Natural killer cell treated with Interleukin-12 subunit alpha and Interleukin-12 subunit beta and Interleukin-15 and Interleukin-18, amount 100 ng/mL, for 72 hours (primary cell): ENCODE results near the gene IL1RAPL2. TPM values are rescaled to one million over a fixed set of nuclear protein-coding genes. Genes with fewer than 3 reads are reported as not detected.
"Not testable (repeated sequence)": the region's sequence is repeated elsewhere in the genome, so short reads cannot be mapped to it uniquely, and the experiment has no call there.

ENCODE experiments used
- ATAC-seq, 2 donors: fragments of 150-1000 bp; cut with Tn5 transposase in 1 of 2; sonication (Bioruptor Pico), chemical (Tn5 transposase) in 1 of 2; 2 replicates each; pipeline ENCODE4 v1.10.0; 2021
- DNase-seq: peaks from one replicate; pipeline ENCODE4 v3.0.0; 2022; ENCODE audit warnings: low spot score
- H3K27ac Mint-ChIP-seq, 2 donors: 1 replicate in 1 of 2; 2 replicates in 1 of 2; pipeline ENCODE4 v1.8.0; 2022; ENCODE audit warnings: mixed read lengths in 2 of 2, mild to moderate bottlenecking in 1 of 2, moderate library complexity in 1 of 2
- H3K27me3 Mint-ChIP-seq, 2 donors: 1 replicate in 1 of 2; 2 replicates in 1 of 2; pipeline ENCODE4 v1.8.0; 2022; ENCODE audit warnings: mixed read lengths in 2 of 2
- H3K36me3 Mint-ChIP-seq: one replicate; pipeline ENCODE4 v1.8.0; 2022; ENCODE audit warnings: mixed read lengths
- H3K4me1 Mint-ChIP-seq, 2 donors: 1 replicate in 1 of 2; 2 replicates in 1 of 2; pipeline ENCODE4 v1.8.0; 2022; ENCODE audit warnings: low read depth in 2 of 2, mixed read lengths in 2 of 2, mild to moderate bottlenecking in 1 of 2
- H3K4me3 Mint-ChIP-seq: one replicate; pipeline ENCODE4 v1.8.0; 2022; ENCODE audit warnings: mixed read lengths
- H3K9me3 Mint-ChIP-seq: 2 replicates; pipeline ENCODE4 v1.8.0; 2022; ENCODE audit warnings: mixed read lengths
- total RNA-seq, 2 donors: library from RNA; stranded (reverse); gene quantifications; one replicate each; pipeline ENCODE4 v1.2.3, GENCODE V29; 2022

The IL1RAPL2 gene
- total RNA-seq, 2 donors from 2014 or later, result not detected

GRCh38 chrX:104935581-104935980, 369.6 kb downstream of the IL1RAPL2 start:
- no peak for ATAC-seq
- Mint-ChIP-seq H3K36me3 (no peaks in the 10 kb centered on the region), H3K27ac (no peak overlapping the region), H3K4me3 (no peak overlapping the region), H3K4me1 (no peaks in the 10 kb centered on the region), H3K9me3 (no peaks in the 10 kb centered on the region), H3K27me3 (peaks cover 0 to 6% of the 10 kb centered on the region in 2 donors)
- DNase-seq, result no peak

GRCh38 chrX:104953251-104953650, 387.3 kb downstream of the IL1RAPL2 start:
- Mint-ChIP-seq H3K4me3 (no peak overlapping the region), H3K4me1 (no peaks in the 10 kb centered on the region), H3K36me3 (no peaks in the 10 kb centered on the region), H3K9me3 (no peaks in the 10 kb centered on the region), H3K27ac (no peak overlapping the region), H3K27me3 (no peaks in the 10 kb centered on the region)
- ATAC-seq (no peak), DNase-seq (no peak)

- Mint-ChIP-seq H3K4me3 (no peak overlapping the region), H3K9me3 (no peaks in the 10 kb centered on the region), H3K27ac (no peak overlapping the region), H3K27me3 (peaks cover 0 to 5% of the 10 kb centered on the region in 2 donors), H3K36me3 (no peaks in the 10 kb centered on the region), H3K4me1 (no peaks in the 10 kb centered on the region)
- no peak for ATAC-seq
- DNase-seq, result no peak
Observed at GRCh38 chrX:104961926-104962325, 395.9 kb downstream of the IL1RAPL2 start.

GRCh38 chrX:104968241-104968640, 402.2 kb downstream of the IL1RAPL2 start:
- H3K27me3 Mint-ChIP-seq, result peaks cover 0 to 13% of the 10 kb centered on the region in 2 donors
- no peaks in the 10 kb centered on the region for H3K36me3 Mint-ChIP-seq
- DNase-seq (no peak), ATAC-seq (no peak)
- no peaks in the 10 kb centered on the region for H3K9me3 Mint-ChIP-seq
- no peaks in the 10 kb centered on the region for H3K4me1 Mint-ChIP-seq
- H3K27ac Mint-ChIP-seq, result no peak overlapping the region
- no peak overlapping the region for H3K4me3 Mint-ChIP-seq

- Mint-ChIP-seq H3K4me3 (no peak overlapping the region), H3K27ac (no peak overlapping the region), H3K27me3 (peaks cover 0 to 6% of the 10 kb centered on the region in 2 donors), H3K9me3 (peaks cover 4% of the 10 kb centered on the region), H3K4me1 (no peaks in the 10 kb centered on the region), H3K36me3 (no peaks in the 10 kb centered on the region)
- DNase-seq (no peak), ATAC-seq (no peak)
Observed at GRCh38 chrX:104972737-104973136, 406.7 kb downstream of the IL1RAPL2 start.

- Mint-ChIP-seq H3K27me3 (peaks cover 0 to 12% of the 10 kb centered on the region in 2 donors), H3K9me3 (no peaks in the 10 kb centered on the region), H3K27ac (no peak overlapping the region), H3K36me3 (no peaks in the 10 kb centered on the region), H3K4me1 (no peaks in the 10 kb centered on the region), H3K4me3 (no peak overlapping the region)
- DNase-seq (no peak), ATAC-seq (no peak)
Observed at GRCh38 chrX:104987063-104987462, 421.1 kb downstream of the IL1RAPL2 start.

- no peaks in the 10 kb centered on the region for H3K36me3 Mint-ChIP-seq
- DNase-seq (no peak), ATAC-seq (no peak)
- H3K9me3 Mint-ChIP-seq, result no peaks in the 10 kb centered on the region
- no peaks in the 10 kb centered on the region for H3K4me1 Mint-ChIP-seq
- H3K4me3 Mint-ChIP-seq, result no peak overlapping the region
- H3K27ac Mint-ChIP-seq, result no peak overlapping the region
- H3K27me3 Mint-ChIP-seq, result peaks cover 0 to 12% of the 10 kb centered on the region in 2 donors
Observed at GRCh38 chrX:104988038-104988437, 422.0 kb downstream of the IL1RAPL2 start.

GRCh38 chrX:104995546-104995945, 429.5 kb downstream of the IL1RAPL2 start:
- Mint-ChIP-seq H3K36me3 (no peaks in the 10 kb centered on the region), H3K4me3 (no peak overlapping the region), H3K9me3 (peaks cover 8% of the 10 kb centered on the region), H3K4me1 (peaks cover 0 to 3% of the 10 kb centered on the region in 2 donors), H3K27ac (no peak overlapping the region), H3K27me3 (peaks cover 0 to 12% of the 10 kb centered on the region in 2 donors)
- ATAC-seq (no peak), DNase-seq (no peak)

GRCh38 chrX:105006103-105006502, 440.1 kb downstream of the IL1RAPL2 start:
- DNase-seq (no peak), ATAC-seq (no peak)
- no peaks in the 10 kb centered on the region for H3K36me3 Mint-ChIP-seq
- no peaks in the 10 kb centered on the region for H3K4me1 Mint-ChIP-seq
- no peak overlapping the region for H3K27ac Mint-ChIP-seq
- no peak overlapping the region for H3K4me3 Mint-ChIP-seq
- H3K27me3 Mint-ChIP-seq, result no peaks in the 10 kb centered on the region
- H3K9me3 Mint-ChIP-seq, result no peaks in the 10 kb centered on the region

- Mint-ChIP-seq H3K9me3 (no peaks in the 10 kb centered on the region), H3K27ac (no peak overlapping the region), H3K36me3 (no peaks in the 10 kb centered on the region), H3K27me3 (no peaks in the 10 kb centered on the region), H3K4me1 (no peaks in the 10 kb centered on the region), H3K4me3 (no peak overlapping the region)
- ATAC-seq, result no peak
- no peak for DNase-seq
Observed at GRCh38 chrX:105006996-105007395, 441.0 kb downstream of the IL1RAPL2 start.

GRCh38 chrX:105013719-105014118, 447.7 kb downstream of the IL1RAPL2 start:
- DNase-seq (no peak), ATAC-seq (no peak)
- no peaks in the 10 kb centered on the region for H3K36me3 Mint-ChIP-seq
- no peaks in the 10 kb centered on the region for H3K27me3 Mint-ChIP-seq
- H3K4me1 Mint-ChIP-seq, result no peaks in the 10 kb centered on the region
- H3K9me3 Mint-ChIP-seq, result peaks cover 6% of the 10 kb centered on the region
- no peak overlapping the region for H3K27ac Mint-ChIP-seq
- no peak overlapping the region for H3K4me3 Mint-ChIP-seq

GRCh38 chrX:105017641-105018040, 451.6 kb downstream of the IL1RAPL2 start:
- peaks cover 6% of the 10 kb centered on the region for H3K9me3 Mint-ChIP-seq
- no peaks in the 10 kb centered on the region for H3K4me1 Mint-ChIP-seq
- DNase-seq (no peak), ATAC-seq (no peak)
- no peaks in the 10 kb centered on the region for H3K27me3 Mint-ChIP-seq
- no peak overlapping the region for H3K27ac Mint-ChIP-seq
- H3K4me3 Mint-ChIP-seq, result no peak overlapping the region
- H3K36me3 Mint-ChIP-seq, result no peaks in the 10 kb centered on the region

GRCh38 chrX:105018865-105019264, 452.9 kb downstream of the IL1RAPL2 start:
- no peak for ATAC-seq
- DNase-seq, result no peak
- Mint-ChIP-seq H3K9me3 (peaks cover 6% of the 10 kb centered on the region), H3K4me3 (no peak overlapping the region), H3K36me3 (no peaks in the 10 kb centered on the region), H3K27me3 (no peaks in the 10 kb centered on the region), H3K4me1 (no peaks in the 10 kb centered on the region), H3K27ac (no peak overlapping the region)

- not testable (repeated sequence) for H3K4me3 Mint-ChIP-seq, H3K4me1 Mint-ChIP-seq, H3K27me3 Mint-ChIP-seq, H3K27ac Mint-ChIP-seq, H3K9me3 Mint-ChIP-seq, DNase-seq, ATAC-seq, H3K36me3 Mint-ChIP-seq
Observed at GRCh38 chrX:105028962-105029361, 463.0 kb downstream of the IL1RAPL2 start.

- Mint-ChIP-seq H3K4me1 (no peaks in the 10 kb centered on the region), H3K36me3 (no peaks in the 10 kb centered on the region), H3K27me3 (no peaks in the 10 kb centered on the region), H3K27ac (no peak overlapping the region), H3K4me3 (no peak overlapping the region), H3K9me3 (peaks cover 2% of the 10 kb centered on the region)
- ATAC-seq (no peak), DNase-seq (no peak)
Observed at GRCh38 chrX:105038672-105039328, 472.8 kb downstream of the IL1RAPL2 start.
